SJCRH30 (cell line): ENCODE data around the gene NPHP4. TPM values are rescaled to one million over a fixed set of nuclear protein-coding genes. Genes with fewer than 3 reads are reported as not detected.

Experiments
- DNase-seq, 2 experiments: peaks; one replicate each; pipeline ENCODE4 v3.0.0-alpha.2; 2015 to 2020
- H3K27ac ChIP-seq: fragments of 250-450 bp; sonication (Bioruptor Pico); 2 replicates; pipeline ENCODE4 v1.5.1; 2020; ENCODE audit warnings: mild to moderate bottlenecking, moderate library complexity
- H3K27me3 ChIP-seq: fragments of 250-450 bp; sonication (Bioruptor Pico); 2 replicates; pipeline ENCODE4 v1.5.1; 2020; ENCODE audit warnings: mild to moderate bottlenecking, moderate library complexity
- H3K36me3 ChIP-seq: fragments of 250-450 bp; sonication (Bioruptor Pico); 2 replicates; pipeline ENCODE4 v1.5.1; 2020; ENCODE audit warnings: mild to moderate bottlenecking, moderate library complexity
- H3K4me1 ChIP-seq: fragments of 250-450 bp; sonication (Bioruptor Pico); 2 replicates; pipeline ENCODE4 v1.5.1; 2020; ENCODE audit warnings: mild to moderate bottlenecking, moderate library complexity
- H3K4me3 ChIP-seq: fragments of 250-450 bp; sonication (Bioruptor Pico); 2 replicates; pipeline ENCODE4 v1.5.1; 2020; ENCODE audit warnings: mild to moderate bottlenecking, moderate library complexity
- H3K9me3 ChIP-seq: fragments of 250-450 bp; sonication (Bioruptor Pico); replicated peaks from 2 replicates; pipeline ENCODE4 v1.5.1; 2020; ENCODE audit warnings: mild to moderate bottlenecking, moderate library complexity
- total RNA-seq: library from RNA; depleted of rRNA; stranded (reverse); fragments of >200 nt; shearing (Covaris generic); gene quantifications from 2 replicates; pipeline ENCODE4 v1.2.3, GENCODE V29; 2014

The NPHP4 gene
- total RNA-seq, 1 experiment from 2014 or later: 7.3 TPM

- Histone ChIP-seq H3K36me3 (no peaks in the 10 kb centered on the region), H3K4me1 (peaks cover 8% of the 10 kb centered on the region), H3K9me3 (no peaks in the 10 kb centered on the region), H3K27me3 (no peaks in the 10 kb centered on the region), H3K4me3 (peak overlapping the region; percentile 96), H3K27ac (no peak overlapping the region)
- no peak for DNase-seq
These were observed 1.6 kb upstream of the NPHP4 start for GRCh38 chr1:5993556-5994491.

GRCh38 chr1:5992814-5993555, 760 bp upstream of the NPHP4 start:
- no peak overlapping the region for H3K27ac ChIP-seq
- no peaks in the 10 kb centered on the region for H3K9me3 ChIP-seq
- H3K27me3 ChIP-seq: no peaks in the 10 kb centered on the region
- H3K36me3 ChIP-seq: no peaks in the 10 kb centered on the region
- DNase-seq: peak in 1 of 2 experiments; percentile 35
- H3K4me3 ChIP-seq: peak overlapping the region; percentile 96
- peaks cover 8% of the 10 kb centered on the region for H3K4me1 ChIP-seq

- no peaks in the 10 kb centered on the region for H3K9me3 ChIP-seq
- peaks cover 8% of the 10 kb centered on the region for H3K4me1 ChIP-seq
- H3K27ac ChIP-seq: peak overlapping the region; percentile 71
- peak overlapping the region; percentile 96 for H3K4me3 ChIP-seq
- H3K27me3 ChIP-seq: no peaks in the 10 kb centered on the region
- peak; percentile 54 to 68 for DNase-seq
- no peaks in the 10 kb centered on the region for H3K36me3 ChIP-seq
These were observed 722 bp downstream of the NPHP4 start for GRCh38 chr1:5991381-5992025.

DNA sequence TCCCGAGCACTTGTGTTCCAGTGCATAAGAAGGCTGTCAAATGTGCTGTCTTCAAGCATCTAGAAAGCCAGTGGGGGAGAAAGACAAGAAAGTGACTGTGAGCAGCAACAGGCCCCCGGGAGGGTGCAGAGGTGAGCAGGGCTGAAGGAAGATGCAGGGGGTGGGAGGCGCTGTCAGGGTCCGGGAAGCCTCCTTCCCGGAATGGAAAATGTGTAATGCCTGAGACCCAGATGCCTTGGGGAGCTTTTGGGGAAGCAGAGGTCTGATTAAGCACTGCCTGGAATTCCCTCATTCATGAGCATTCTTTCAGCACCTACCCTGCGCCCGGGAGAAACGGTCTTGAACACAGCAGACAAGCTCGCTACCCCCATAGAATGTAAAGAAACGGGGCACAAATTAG, 1.3 kb downstream of the NPHP4 start:
- no peak for DNase-seq
- Histone ChIP-seq H3K27me3 (no peaks in the 10 kb centered on the region), H3K27ac (no peak overlapping the region), H3K4me1 (peaks cover 8% of the 10 kb centered on the region), H3K4me3 (peak overlapping the region; percentile 96), H3K9me3 (no peaks in the 10 kb centered on the region), H3K36me3 (no peaks in the 10 kb centered on the region)

DNA sequence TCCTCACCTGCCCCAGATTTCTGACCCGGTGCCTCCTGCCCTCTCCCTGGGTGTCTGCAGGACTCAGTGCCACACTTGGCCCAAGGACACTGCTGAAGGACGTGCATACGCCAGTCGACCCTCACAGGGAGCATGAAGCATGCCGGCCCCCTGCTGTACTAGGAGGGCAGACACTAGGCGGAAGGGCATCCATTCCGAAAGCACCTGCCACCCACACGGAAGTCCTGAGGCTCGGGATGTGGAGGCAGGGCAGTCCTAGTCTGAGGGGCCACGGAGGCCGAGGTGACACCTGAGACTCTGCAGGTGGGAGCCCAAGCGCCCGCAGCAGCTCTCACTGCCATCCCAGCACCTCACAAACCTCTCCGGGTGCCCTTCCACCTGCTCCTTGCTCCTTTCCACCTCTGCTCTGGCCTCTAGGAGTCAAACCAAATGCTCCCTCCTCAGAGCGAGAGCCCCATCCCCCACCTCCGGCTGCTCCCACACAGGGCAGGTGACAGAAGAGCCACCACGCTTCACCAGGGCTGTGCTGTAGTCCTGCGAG, 2.4 kb downstream of the NPHP4 start:
- no peak overlapping the region for H3K4me3 ChIP-seq
- DNase-seq: no peak
- H3K36me3 ChIP-seq: no peaks in the 10 kb centered on the region
- H3K9me3 ChIP-seq: no peaks in the 10 kb centered on the region
- H3K27ac ChIP-seq: no peak overlapping the region
- H3K4me1 ChIP-seq: peaks cover 8% of the 10 kb centered on the region
- no peaks in the 10 kb centered on the region for H3K27me3 ChIP-seq

DNA sequence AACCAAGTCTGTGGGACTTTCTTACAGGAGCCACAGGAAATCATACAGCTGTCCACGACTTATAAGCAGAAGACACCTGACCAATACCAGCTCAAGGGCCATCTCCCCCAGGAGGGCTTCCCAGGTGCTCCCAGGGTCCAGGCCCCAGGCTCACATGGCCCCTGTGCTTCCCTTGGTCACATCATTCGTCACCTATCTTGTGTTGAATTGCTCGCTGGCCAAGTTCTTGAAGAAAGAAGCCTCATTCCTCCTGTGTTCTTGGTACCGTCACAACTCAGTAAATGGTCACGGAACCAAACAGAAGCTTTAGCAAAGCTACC, 3.0 kb downstream of the NPHP4 start:
- Histone ChIP-seq H3K9me3 (no peaks in the 10 kb centered on the region), H3K4me3 (no peak overlapping the region), H3K36me3 (no peaks in the 10 kb centered on the region), H3K27ac (no peak overlapping the region), H3K4me1 (peaks cover 8% of the 10 kb centered on the region), H3K27me3 (no peaks in the 10 kb centered on the region)
- no peak for DNase-seq

- no peak overlapping the region for H3K27ac ChIP-seq
These were observed 3.5 kb downstream of the NPHP4 start for GRCh38 chr1:5988596-5989285.

DNA sequence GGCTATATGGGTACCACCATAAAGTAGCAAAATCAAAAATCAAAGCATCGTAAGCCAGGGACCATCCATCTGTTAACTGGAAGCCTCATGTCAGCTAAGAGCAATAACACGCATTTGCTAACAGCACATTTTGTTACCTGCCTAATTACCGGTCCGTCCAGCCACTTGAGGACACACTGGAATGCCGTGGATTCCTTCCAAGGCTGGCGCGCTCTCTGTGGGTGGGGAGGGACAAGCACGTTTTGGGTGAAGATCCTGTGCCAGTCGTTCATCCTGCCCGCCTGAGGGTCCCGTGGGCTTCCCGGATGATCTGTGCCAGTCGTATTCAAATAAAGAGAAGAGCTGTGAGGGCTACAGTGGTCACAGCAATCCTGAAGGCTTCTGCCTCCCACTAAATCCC, 6.2 kb downstream of the NPHP4 start:
- Histone ChIP-seq H3K9me3 (no peaks in the 10 kb centered on the region), H3K4me1 (no peaks in the 10 kb centered on the region), H3K27me3 (no peaks in the 10 kb centered on the region), H3K27ac (no peak overlapping the region), H3K4me3 (no peak overlapping the region), H3K36me3 (no peaks in the 10 kb centered on the region)
- DNase-seq: no peak

More at GRCh38 chr1:5988596-5989285, 3.5 kb downstream of the NPHP4 start:
- DNase-seq: no peak
- no peaks in the 10 kb centered on the region for H3K27me3 ChIP-seq
- H3K4me3 ChIP-seq: no peak overlapping the region
- H3K9me3 ChIP-seq: no peaks in the 10 kb centered on the region
- peaks cover 5% of the 10 kb centered on the region for H3K4me1 ChIP-seq
- H3K36me3 ChIP-seq: no peaks in the 10 kb centered on the region

- Histone ChIP-seq H3K36me3 (no peaks in the 10 kb centered on the region), H3K27ac (no peak overlapping the region), H3K27me3 (no peaks in the 10 kb centered on the region), H3K4me1 (no peaks in the 10 kb centered on the region), H3K4me3 (no peak overlapping the region), H3K9me3 (no peaks in the 10 kb centered on the region)
- DNase-seq: no peak
These were observed 7.0 kb downstream of the NPHP4 start for GRCh38 chr1:5985250-5985649.

- Histone ChIP-seq H3K4me3 (no peak overlapping the region), H3K9me3 (no peaks in the 10 kb centered on the region), H3K27me3 (no peaks in the 10 kb centered on the region), H3K4me1 (no peaks in the 10 kb centered on the region), H3K27ac (no peak overlapping the region), H3K36me3 (no peaks in the 10 kb centered on the region)
- DNase-seq: no peak
These were observed 8.7 kb downstream of the NPHP4 start for GRCh38 chr1:5983361-5984103.

DNA sequence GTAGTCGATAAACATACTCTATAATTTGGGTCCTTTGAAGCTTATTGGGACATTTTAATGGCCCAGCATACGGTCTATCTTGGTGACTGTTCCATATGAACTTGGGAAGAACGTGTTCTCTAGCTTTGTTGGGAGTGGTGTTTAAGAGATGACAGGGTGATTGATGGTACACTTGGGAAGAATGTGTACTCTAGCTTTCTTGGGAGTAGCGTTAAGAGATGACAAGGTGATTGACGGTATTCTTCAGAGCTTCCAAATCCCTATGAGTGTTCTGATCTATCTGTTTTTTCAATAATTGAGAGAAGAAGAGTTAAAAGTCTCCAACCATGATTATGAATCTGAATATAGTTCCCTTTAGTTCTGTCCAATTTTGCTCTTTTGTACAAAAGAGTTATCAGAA, 9.4 kb downstream of the NPHP4 start:
- Histone ChIP-seq H3K9me3 (no peaks in the 10 kb centered on the region), H3K27me3 (no peaks in the 10 kb centered on the region), H3K36me3 (no peaks in the 10 kb centered on the region), H3K4me3 (no peak overlapping the region), H3K4me1 (no peaks in the 10 kb centered on the region), H3K27ac (no peak overlapping the region)
- no peak for DNase-seq

- Histone ChIP-seq H3K9me3 (no peaks in the 10 kb centered on the region), H3K4me1 (no peaks in the 10 kb centered on the region), H3K27me3 (no peaks in the 10 kb centered on the region), H3K27ac (no peak overlapping the region), H3K4me3 (no peak overlapping the region), H3K36me3 (no peaks in the 10 kb centered on the region)
- DNase-seq: no peak
These were observed 9.9 kb downstream of the NPHP4 start for GRCh38 chr1:5982276-5982675.

- no peaks in the 10 kb centered on the region for H3K4me1 ChIP-seq
- H3K27ac ChIP-seq: no peak overlapping the region
- DNase-seq: no peak
- no peaks in the 10 kb centered on the region for H3K27me3 ChIP-seq
- H3K9me3 ChIP-seq: no peaks in the 10 kb centered on the region
- no peaks in the 10 kb centered on the region for H3K36me3 ChIP-seq
- H3K4me3 ChIP-seq: no peak overlapping the region
These were observed 11.2 kb downstream of the NPHP4 start for GRCh38 chr1:5981009-5981380.
